Measurements from ENCODE around the gene LMTK3. TPM values are rescaled to one million over a fixed set of nuclear protein-coding genes. Genes with fewer than 3 reads are reported as not detected.

LMTK3 gene
- total RNA-seq, 1 experiment from 2014 or later, result 3.0 TPM

- Histone ChIP-seq H3K4me3 (ENCODE audit: insufficient read depth, low read depth, low read length) (no peak overlapping the region), H3K36me3 (replicated peaks; ENCODE audit: control insufficient read depth, insufficient read depth, low read length) (peaks cover 12% of the 10 kb centered on the region), H3K27me3 (ENCODE audit: control insufficient read depth, insufficient read depth, low read length) (no peaks in the 10 kb centered on the region)
- no peak for DNase-seq
Measured at GRCh38 chr19:48466561-48467325, 44.9 kb downstream of the LMTK3 start.

DNA sequence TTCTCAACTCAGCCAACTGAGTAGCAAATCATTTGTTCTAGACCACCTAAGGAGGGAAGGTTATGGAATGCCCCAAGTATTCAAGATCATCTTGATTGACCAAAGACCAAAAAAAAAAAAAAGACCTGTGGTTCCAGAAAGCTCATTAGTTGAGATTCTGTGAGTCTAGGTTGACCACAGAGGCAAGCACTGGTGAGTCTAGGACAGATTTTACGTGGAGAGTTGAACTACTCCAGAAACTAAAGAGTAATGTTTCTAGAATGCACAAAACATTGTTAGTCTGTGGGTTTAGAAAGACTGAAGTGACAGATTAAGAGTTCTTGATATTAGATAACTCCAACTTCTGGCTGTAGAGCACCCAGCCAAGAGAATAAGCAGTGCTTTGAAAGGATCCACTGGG is 46.4 kb downstream of the LMTK3 start:
- H3K4me3 ChIP-seq (ENCODE audit: insufficient read depth, low read depth, low read length), result no peak overlapping the region
- H3K27me3 ChIP-seq (ENCODE audit: control insufficient read depth, insufficient read depth, low read length), result no peaks in the 10 kb centered on the region
- DNase-seq, result no peak
- no peaks in the 10 kb centered on the region for H3K36me3 ChIP-seq (replicated peaks; ENCODE audit: control insufficient read depth, insufficient read depth, low read length)

DNA sequence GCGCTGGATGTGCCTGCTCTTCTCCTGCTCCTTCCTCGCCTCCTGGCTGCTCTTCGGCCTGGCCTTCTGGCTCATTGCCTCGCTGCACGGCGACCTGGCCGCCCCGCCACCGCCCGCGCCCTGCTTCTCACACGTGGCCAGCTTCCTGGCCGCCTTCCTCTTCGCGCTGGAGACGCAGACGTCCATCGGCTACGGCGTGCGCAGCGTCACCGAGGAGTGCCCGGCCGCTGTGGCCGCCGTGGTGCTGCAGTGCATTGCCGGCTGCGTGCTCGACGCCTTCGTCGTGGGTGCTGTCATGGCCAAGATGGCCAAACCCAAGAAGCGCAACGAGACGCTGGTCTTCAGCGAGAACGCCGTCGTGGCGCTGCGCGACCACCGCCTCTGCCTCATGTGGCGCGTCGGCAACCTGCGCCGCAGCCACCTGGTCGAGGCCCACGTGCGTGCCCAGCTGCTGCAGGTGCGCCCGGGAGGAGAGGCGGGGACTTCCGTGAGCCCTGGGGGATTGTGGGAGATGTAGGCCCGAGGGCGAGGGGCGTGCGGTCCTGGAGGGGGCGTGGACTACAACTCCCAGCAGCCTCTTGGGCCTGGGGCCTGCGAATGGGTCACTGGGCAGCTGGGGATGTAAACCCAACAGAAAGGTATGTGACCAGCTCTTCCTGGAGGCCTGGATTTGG is 49.5 kb downstream of the LMTK3 start:
- Histone ChIP-seq H3K4me3 (ENCODE audit: insufficient read depth, low read depth, low read length) (no peak overlapping the region), H3K36me3 (replicated peaks; ENCODE audit: control insufficient read depth, insufficient read depth, low read length) (no peaks in the 10 kb centered on the region), H3K27me3 (ENCODE audit: control insufficient read depth, insufficient read depth, low read length) (no peaks in the 10 kb centered on the region)
- peak; percentile 97 for DNase-seq

GRCh38 chr19:48461651-48461981 is 50.0 kb downstream of the LMTK3 start:
- DNase-seq, result peak; percentile 67
- Histone ChIP-seq H3K36me3 (replicated peaks; ENCODE audit: control insufficient read depth, insufficient read depth, low read length) (no peaks in the 10 kb centered on the region), H3K27me3 (ENCODE audit: control insufficient read depth, insufficient read depth, low read length) (no peaks in the 10 kb centered on the region), H3K4me3 (ENCODE audit: insufficient read depth, low read depth, low read length) (no peak overlapping the region)

GRCh38 chr19:48458016-48458415 is 53.6 kb downstream of the LMTK3 start:
- Histone ChIP-seq H3K27me3 (ENCODE audit: control insufficient read depth, insufficient read depth, low read length) (no peaks in the 10 kb centered on the region), H3K36me3 (replicated peaks; ENCODE audit: control insufficient read depth, insufficient read depth, low read length) (peaks cover 6% of the 10 kb centered on the region), H3K4me3 (ENCODE audit: insufficient read depth, low read depth, low read length) (no peak overlapping the region)
- no peak for DNase-seq

- H3K36me3 ChIP-seq (replicated peaks; ENCODE audit: control insufficient read depth, insufficient read depth, low read length), result peaks cover 12% of the 10 kb centered on the region
- DNase-seq, result no peak
- H3K4me3 ChIP-seq (ENCODE audit: insufficient read depth, low read depth, low read length), result no peak overlapping the region
- no peaks in the 10 kb centered on the region for H3K27me3 ChIP-seq (ENCODE audit: control insufficient read depth, insufficient read depth, low read length)
Measured at GRCh38 chr19:48456864-48457263, 54.8 kb downstream of the LMTK3 start.

DNA sequence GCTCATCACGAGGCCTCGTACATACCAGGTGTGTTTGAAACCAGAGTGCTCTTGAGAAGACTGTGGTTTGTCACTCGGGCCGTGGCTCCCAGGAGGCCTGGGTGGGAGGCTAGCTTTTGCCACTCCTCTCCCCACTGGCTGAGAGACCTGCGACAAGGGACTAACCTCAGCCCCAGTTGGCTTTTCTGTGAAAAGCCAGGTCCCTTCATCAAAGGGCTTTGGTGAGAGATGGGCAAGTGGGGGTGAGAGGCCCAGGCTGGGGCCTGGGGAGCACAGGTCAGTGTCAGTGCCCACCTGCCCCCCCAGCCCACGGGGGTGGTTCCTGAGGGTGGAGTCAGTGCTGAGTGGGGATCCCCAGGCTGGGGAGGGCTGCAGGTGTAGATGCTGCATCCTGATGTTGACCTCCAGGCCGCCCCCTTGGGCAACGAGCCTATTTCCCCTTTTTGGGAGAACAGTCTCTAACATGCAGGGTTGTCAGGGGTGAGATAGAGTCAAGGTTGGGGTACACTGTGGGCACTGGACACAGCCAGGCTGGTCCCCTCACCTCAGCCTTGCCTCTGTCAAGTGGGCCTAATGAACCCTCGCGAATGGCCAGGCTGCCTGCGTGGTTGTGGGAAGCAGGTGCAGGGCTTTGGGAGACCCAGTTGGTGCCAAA is 55.6 kb downstream of the LMTK3 start:
- Histone ChIP-seq H3K27me3 (ENCODE audit: control insufficient read depth, insufficient read depth, low read length) (no peaks in the 10 kb centered on the region), H3K4me3 (ENCODE audit: insufficient read depth, low read depth, low read length) (no peak overlapping the region), H3K36me3 (replicated peaks; ENCODE audit: control insufficient read depth, insufficient read depth, low read length) (peaks cover 17% of the 10 kb centered on the region)
- DNase-seq, result no peak

GRCh38 chr19:48455171-48455907 is 56.3 kb downstream of the LMTK3 start, which contains the start of gene KCNJ14:
Gene KCNJ14, plus strand, starts transcription at chr19:48455574. Its CDS starts 6,151 bp downstream, at chr19:48461725.
- Histone ChIP-seq H3K36me3 (replicated peaks; ENCODE audit: control insufficient read depth, insufficient read depth, low read length) (peaks cover 20% of the 10 kb centered on the region), H3K27me3 (ENCODE audit: control insufficient read depth, insufficient read depth, low read length) (no peaks in the 10 kb centered on the region), H3K4me3 (ENCODE audit: insufficient read depth, low read depth, low read length) (no peak within 1 kb of the TSS)
- peak; percentile 54 for DNase-seq

GRCh38 chr19:48454150-48454730 is 57.4 kb downstream of the LMTK3 start:
- H3K36me3 ChIP-seq (replicated peaks; ENCODE audit: control insufficient read depth, insufficient read depth, low read length), result peaks cover 22% of the 10 kb centered on the region

DNA sequence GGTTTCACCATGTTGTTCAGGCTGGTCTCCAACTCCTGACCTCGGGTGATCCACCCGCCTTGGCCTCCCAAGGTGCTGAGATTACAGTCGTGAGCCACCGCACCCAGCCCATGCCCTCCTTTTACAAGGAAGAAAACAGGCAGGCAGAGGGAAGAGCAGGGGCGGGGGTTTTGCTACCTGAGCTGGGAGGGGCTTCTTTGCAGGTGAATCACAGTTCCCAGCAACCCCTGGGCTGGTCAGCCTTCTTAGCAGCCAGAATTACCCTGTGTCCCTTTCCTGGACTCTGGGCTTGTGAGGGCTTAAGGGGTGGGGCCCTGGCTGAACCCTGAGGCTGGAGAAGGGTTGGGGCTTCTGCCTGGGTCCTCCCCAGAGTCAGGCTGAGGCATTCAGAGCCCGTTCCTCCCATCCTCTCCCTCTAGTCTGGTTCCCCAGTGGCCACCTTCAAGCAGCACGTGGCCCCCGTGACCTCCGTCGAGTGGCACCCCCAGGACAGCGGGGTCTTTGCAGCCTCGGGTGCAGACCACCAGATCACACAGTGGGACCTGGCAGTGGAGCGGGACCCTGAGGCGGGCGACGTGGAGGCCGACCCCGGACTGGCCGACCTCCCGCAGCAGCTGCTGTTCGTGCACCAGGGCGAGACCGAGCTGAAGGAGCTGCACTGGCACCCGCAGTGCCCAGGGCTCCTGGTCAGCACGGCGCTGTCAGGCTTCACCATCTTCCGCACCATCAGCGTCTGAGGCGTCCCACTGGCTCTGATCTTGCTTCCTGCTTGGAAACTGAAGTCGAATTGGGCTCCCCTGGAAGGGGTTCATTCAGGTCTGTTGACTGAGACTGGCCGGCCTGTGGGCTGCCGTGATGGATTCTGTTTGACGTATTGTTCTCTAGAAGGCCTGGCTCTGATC is 59.1 kb downstream of the LMTK3 start:
- no peak overlapping the region for H3K4me3 ChIP-seq (ENCODE audit: insufficient read depth, low read depth, low read length)
- DNase-seq, result peak; percentile 44
- no peaks in the 10 kb centered on the region for H3K27me3 ChIP-seq (ENCODE audit: control insufficient read depth, insufficient read depth, low read length)
- H3K36me3 ChIP-seq (replicated peaks; ENCODE audit: control insufficient read depth, insufficient read depth, low read length), result peaks cover 32% of the 10 kb centered on the region

More at GRCh38 chr19:48454150-48454730, 57.4 kb downstream of the LMTK3 start:
- peak; percentile 61 for DNase-seq
- H3K4me3 ChIP-seq (ENCODE audit: insufficient read depth, low read depth, low read length), result no peak overlapping the region
- no peaks in the 10 kb centered on the region for H3K27me3 ChIP-seq (ENCODE audit: control insufficient read depth, insufficient read depth, low read length)

GRCh38 chr19:48451624-48452023 is 60.0 kb downstream of the LMTK3 start:
- Histone ChIP-seq H3K27me3 (ENCODE audit: control insufficient read depth, insufficient read depth, low read length) (no peaks in the 10 kb centered on the region), H3K36me3 (replicated peaks; ENCODE audit: control insufficient read depth, insufficient read depth, low read length) (peaks cover 33% of the 10 kb centered on the region), H3K4me3 (ENCODE audit: insufficient read depth, low read depth, low read length) (no peak overlapping the region)
- peak; percentile 42 for DNase-seq

DNA sequence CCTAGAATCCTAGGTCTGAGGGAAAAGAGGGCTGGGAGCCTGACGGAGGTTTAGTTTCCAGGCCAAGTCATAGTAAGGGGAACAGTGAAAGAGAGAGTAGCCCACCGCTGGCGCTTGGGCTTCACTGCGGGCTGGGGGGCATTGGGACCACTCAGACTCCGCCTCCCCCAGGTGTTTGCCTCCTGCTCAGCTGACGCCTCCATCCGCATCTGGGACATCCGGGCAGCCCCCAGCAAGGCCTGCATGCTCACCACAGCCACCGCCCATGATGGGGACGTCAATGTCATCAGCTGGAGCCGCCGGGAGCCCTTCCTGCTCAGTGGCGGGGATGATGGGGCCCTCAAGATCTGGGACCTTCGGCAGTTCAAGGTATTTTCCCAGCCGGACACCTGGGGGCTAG is 60.8 kb downstream of the LMTK3 start:
- peaks cover 32% of the 10 kb centered on the region for H3K36me3 ChIP-seq (replicated peaks; ENCODE audit: control insufficient read depth, insufficient read depth, low read length)
- peak; percentile 51 for DNase-seq
- H3K4me3 ChIP-seq (ENCODE audit: insufficient read depth, low read depth, low read length), result no peak overlapping the region
- H3K27me3 ChIP-seq (ENCODE audit: control insufficient read depth, insufficient read depth, low read length), result no peaks in the 10 kb centered on the region

- peaks cover 31% of the 10 kb centered on the region for H3K36me3 ChIP-seq (replicated peaks; ENCODE audit: control insufficient read depth, insufficient read depth, low read length)
- DNase-seq, result peak; percentile 47
- H3K4me3 ChIP-seq (ENCODE audit: insufficient read depth, low read depth, low read length), result no peak overlapping the region
- H3K27me3 ChIP-seq (ENCODE audit: control insufficient read depth, insufficient read depth, low read length), result no peaks in the 10 kb centered on the region
Measured at GRCh38 chr19:48450441-48450840, 61.2 kb downstream of the LMTK3 start.
